K562 (cell line): ENCODE data around the gene HEATR3. TPM values are rescaled to one million over a fixed set of nuclear protein-coding genes. Genes with fewer than 3 reads are reported as not detected.

Experiments
- ATAC-seq: fragments of 200-7000 bp; cut with Tn5 transposase; 3 replicates; pipeline ENCODE4 v1.9.1; 2020; ENCODE audit warnings: moderate library complexity
- BruUV-seq: library from RNA; stranded (reverse); fragments of 400-500 nt; replicated peaks from 2 replicates; lab custom pipeline; 2021; lab: Mats Ljungman, UMichigan
- CTCF ChIA-PET: fragments of 300-600 bp; formaldehyde crosslinking; extraction: SDS; loops from one replicate; lab custom pipeline; 2021; ENCODE audit warnings: low intra/inter-chr PET ratio; lab: Yijun Ruan, JAX
- POLR2A ChIA-PET: fragments of 300-600, 350-650 bp; sonication (Branson Sonifier 250); formaldehyde crosslinking; extraction: SDS; loops from one replicate; lab custom pipeline; 2021; ENCODE audit warnings: antibody characterized with exemption, inconsistent platforms; lab: Yijun Ruan, JAX
- DNase-seq, 4 experiments: peaks; one replicate each; pipeline versions ENCODE4 v3.0.0 to v3.0.0-alpha.2; 2011 to 2018; ENCODE audit warnings: low spot score in 3 of 4, mixed read lengths in 3 of 4; ENCODE audit errors: extremely low read depth in 1 of 4
- FAIRE-seq: peaks from 2 replicates; lab custom pipeline; 2011; peaks lifted over from hg19 to GRCh38; lab: Jason Lieb, UNC
- H2AFZ ChIP-seq: 2 replicates; pipeline ENCODE4 v1.6.0; 2011; ENCODE audit warnings: low read depth, low read length, control low read depth, inconsistent platforms
- H3K27ac ChIP-seq: fragments of 200-600 bp; 3 replicates; pipeline ENCODE4 v1.8.0; 2011; ENCODE audit warnings: low read depth, mild to moderate bottlenecking, control low read depth, inconsistent platforms, low read length, moderate library complexity, mixed read lengths; ENCODE audit errors: extremely low read depth
- H3K27me3 ChIP-seq, 2 experiments: fragments of 300-600 bp in 1 of 2; 2 replicates in 1 of 2; 3 replicates in 1 of 2; pipeline versions ENCODE4 v1.6.0 to v1.8.0; 2011; ENCODE audit warnings: inconsistent platforms in 2 of 2, low read length in 2 of 2, mild to moderate bottlenecking in 1 of 2, mixed read lengths in 1 of 2, moderate library complexity in 1 of 2; ENCODE audit not compliant: control insufficient read depth in 2 of 2, insufficient read depth in 2 of 2
- H3K36me3 ChIP-seq: fragments of 300-600 bp; 3 replicates; pipeline ENCODE4 v1.8.0; 2011; ENCODE audit warnings: mild to moderate bottlenecking, low read length, inconsistent platforms; ENCODE audit not compliant: control insufficient read depth, insufficient read depth
- H3K4me1 ChIP-seq, 2 experiments: fragments of 200-600 bp in 1 of 2; replicated peaks in 1 of 2; 2 replicates in 1 of 2; 3 replicates in 1 of 2; pipeline versions ENCODE4 v1.5.1 to v1.8.0; 2011; ENCODE audit warnings: inconsistent platforms in 2 of 2, low read length in 2 of 2, mild to moderate bottlenecking in 1 of 2, mixed read lengths in 1 of 2, moderate library complexity in 1 of 2; ENCODE audit not compliant: control insufficient read depth in 2 of 2, insufficient read depth in 2 of 2
- H3K4me2 ChIP-seq: 2 replicates; pipeline ENCODE4 v1.6.1; 2011; ENCODE audit warnings: low read length, control low read depth, inconsistent platforms, mixed read lengths; ENCODE audit not compliant: insufficient read depth
- H3K4me3 ChIP-seq: fragments of 200-600 bp; sonication (generic), shearing (Covaris generic); 2 replicates; pipeline ENCODE4 v1.5.1; 2016; ENCODE audit warnings: control low read depth, inconsistent platforms
- H3K79me2 ChIP-seq: fragments of 200-600 bp; 3 replicates; pipeline ENCODE4 v1.8.0; 2011; ENCODE audit warnings: low read length, inconsistent platforms; ENCODE audit not compliant: control insufficient read depth, insufficient read depth
- H3K9ac ChIP-seq, 2 experiments: 2 replicates each; pipeline versions ENCODE4 v1.6.0 to v1.6.1; 2011; ENCODE audit warnings: low read depth in 2 of 2, low read length in 2 of 2, control low read depth in 1 of 2, inconsistent platforms in 1 of 2, mild to moderate bottlenecking in 1 of 2, mixed read lengths in 1 of 2; ENCODE audit not compliant: insufficient read depth in 1 of 2
- H3K9me1 ChIP-seq: one replicate; pipeline ENCODE4 v1.6.0; 2011; ENCODE audit warnings: inconsistent platforms, mild to moderate bottlenecking, low read length, moderate library complexity; ENCODE audit not compliant: control insufficient read depth, insufficient read depth
- H3K9me3 ChIP-seq: replicated peaks from 2 replicates; pipeline ENCODE4 v1.5.1; 2011; ENCODE audit warnings: low read depth, low read length, inconsistent platforms; ENCODE audit not compliant: control insufficient read depth, insufficient read depth
- H4K20me1 ChIP-seq: replicated peaks from 2 replicates; pipeline ENCODE4 v1.6.1; 2011; ENCODE audit warnings: low read length, inconsistent platforms, mixed read lengths; ENCODE audit not compliant: control insufficient read depth, insufficient read depth
- BCOR ChIP-seq: fragments of 450-650 bp; IDR thresholded peaks from 2 replicates; pipeline ENCODE4 v1.6.1; 2016
- IRF2 ChIP-seq: sonication (generic); formaldehyde crosslinking; IDR thresholded peaks from 2 replicates; pipeline ENCODE4 v1.8.1; 2022; ENCODE audit warnings: mild to moderate bottlenecking, missing genetic modification reagents
- RBM25 ChIP-seq: fragments of 200-400 bp; formaldehyde crosslinking; IDR thresholded peaks from 2 replicates; pipeline ENCODE4 v1.6.1; 2018; ENCODE audit warnings: low read length, low read depth, moderate library complexity; ENCODE audit not compliant: severe bottlenecking
- WGBS: fragments of 100-300 bp; shearing (Covaris generic); methylation state at CpG from one replicate; pipeline ENCODE4 v1.1.6; 2016; ENCODE audit warnings: low coverage, mixed read lengths; ENCODE audit not compliant: insufficient coverage; ENCODE audit errors: missing lambda C conversion rate; 5-methylcytosine and 5-hydroxymethylcytosine counted together
- in situ Hi-C: fragments of 300-500 bp; cut with MboI; formaldehyde crosslinking; loops from 4 replicates; pipeline ENCODE4 v1.15.0; 2018; ENCODE audit warnings: inconsistent platforms, mixed read lengths
- intact Hi-C: fragments of 100-400 bp; cut with micrococcal nuclease; formaldehyde crosslinking; loops from 2 replicates; pipeline ENCODE4 v1.14.2; 2022
- polyA plus RNA-seq, 8 experiments: library from polyadenylated mRNA; depleted of rRNA in 4 of 8; stranded (reverse) in 5 of 8; unstranded in 3 of 8; fragments of >200 nt; fragmentation: Nextera tagmentation in 2 of 8; fragmentation: Illumina TruSeq in 1 of 8; extraction: Ambion mirVana in 2 of 8; extraction: Trizol in 1 of 8; gene quantifications; 2 replicates each; pipeline versions ENCODE4 v1.2.1 to v1.2.3, GENCODE V29; 2011 to 2014; ENCODE audit warnings: inconsistent platforms in 1 of 8, missing spikeins in 1 of 8
- total RNA-seq, 7 experiments: library from RNA; depleted of rRNA in 6 of 7; stranded (reverse); fragments of >200 nt in 6 of 7; fragmentation: Illumina TruSeq in 2 of 7; extraction: Trizol in 2 of 7; gene quantifications; 2 replicates each; pipeline versions ENCODE4 v1.2.1 to v1.2.3, GENCODE V29; 2011 to 2021; ENCODE audit warnings: low replicate concordance in 1 of 7

Gene HEATR3
- total and polyA plus RNA-seq, 9 of the 15 experiments (the other 6 are each of a cell fraction or from before 2014, with no cell fraction given) = 1.7 to 30.2 (median 18.8) TPM

DNA sequence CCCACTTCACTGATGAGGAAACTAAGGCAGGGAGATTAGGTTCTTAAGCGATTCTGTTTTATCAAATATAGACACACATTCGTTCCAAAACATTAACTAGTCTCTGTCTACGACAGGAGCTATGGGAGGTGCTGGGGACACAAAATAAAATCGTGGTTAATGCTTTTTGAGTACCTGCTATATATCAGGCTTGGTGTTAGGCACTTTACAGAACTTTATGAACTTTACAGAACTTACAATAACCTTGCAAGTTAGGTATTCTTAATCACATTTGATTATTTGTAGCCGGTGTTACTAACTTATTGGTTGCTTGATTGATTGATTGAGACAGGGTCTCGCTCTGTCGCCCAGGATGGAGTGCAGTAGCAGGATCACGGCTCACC, 538 bp upstream of the HEATR3 start:
- FAIRE-seq (no peak), ATAC-seq (no peak), DNase-seq (no peak)
- Histone ChIP-seq H2AFZ (peak overlapping the region; percentile 95), H3K4me1 (peaks cover 12 to 23% of the 10 kb centered on the region in 2 experiments; a peak in 4 of 5 replicates), H3K9me1 (no peaks in the 10 kb centered on the region), H4K20me1 (peaks cover 4% of the 10 kb centered on the region; the same call in 1 of the 2 replicates), H3K4me2 (peak overlapping the region; percentile 99), H3K9me3 (no peaks in the 10 kb centered on the region), H3K27me3 (no peaks in the 10 kb centered on the region), H3K9ac (peak overlapping the region; percentile 29 to 83; a peak in 2 of 4 replicates), H3K27ac (peak overlapping the region; percentile 32; the same call in 2 of the 3 replicates), H3K4me3 (peak overlapping the region; percentile 89), H3K79me2 (peaks cover 20% of the 10 kb centered on the region), H3K36me3 (peaks cover 22% of the 10 kb centered on the region)
- WGBS = 57% methylated on average over 8 of the region's 8 CpGs
- TF ChIP-seq IRF2 (no peak), RBM25 (peak; percentile 77), BCOR (peak; percentile 64; the same call in 1 of the 2 replicates)
- BruUV-seq = no TSS peak
- intact Hi-C loops = loop anchor here (5.0 kb wide), 1 partner anchor 38 kb away; the partner anchor contains the start of gene CNEP1R1
- CTCF ChIA-PET = no interaction called here
- in situ Hi-C loops = no loop called here
- POLR2A ChIA-PET = interaction anchor here (0.9 to 1.0 kb wide), 2 partner anchors 28 to 90 kb away, joined by 3 to 4 read pairs; no protein-coding TSS in a partner anchor
